GM19467 (cell line): ENCODE data around the gene CHID1.

Experiments
- ATAC-seq: cut with Tn5 transposase; IDR thresholded peaks from one replicate; pipeline ENCODE4 v1.9.1; 2021; ENCODE audit warnings: mild to moderate bottlenecking, moderate library complexity; ENCODE audit not compliant: unreplicated experiment

The CHID1 gene

DNA sequence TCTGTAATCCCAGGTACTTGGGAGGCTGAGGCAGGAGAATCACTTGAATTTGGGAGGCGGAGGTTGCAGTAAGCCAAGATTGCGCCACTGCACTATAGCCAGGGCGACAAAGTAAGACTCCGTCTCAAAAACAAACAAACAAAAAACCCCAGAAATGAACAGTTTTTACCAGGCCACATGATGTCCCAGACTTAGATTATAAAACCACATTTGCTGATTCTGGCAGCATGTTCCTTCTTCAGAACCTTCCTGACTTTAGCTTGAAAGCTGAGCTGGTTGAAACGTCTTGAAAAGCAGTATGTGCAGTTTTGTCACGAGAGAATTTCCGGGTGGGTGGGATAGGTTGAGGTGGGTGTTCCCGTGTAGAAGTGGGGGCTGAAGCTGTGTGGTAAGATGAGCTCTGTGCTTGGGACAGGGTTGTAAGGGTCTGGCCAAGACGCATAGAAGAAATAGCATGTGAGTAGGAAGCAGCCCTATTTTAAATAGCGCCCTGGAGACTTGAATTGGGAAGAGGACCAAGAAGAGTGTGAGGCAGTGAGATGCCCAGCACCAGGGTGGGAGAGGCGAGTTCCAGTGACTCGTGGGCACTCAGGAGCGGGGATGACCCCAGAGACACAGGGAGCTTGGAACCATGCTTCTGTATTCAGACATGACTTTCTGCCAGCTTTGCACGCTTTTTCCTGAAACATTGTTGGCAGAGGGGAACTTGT is 22.7 kb upstream of the CHID1 start:
- ATAC-seq = no peak

DNA sequence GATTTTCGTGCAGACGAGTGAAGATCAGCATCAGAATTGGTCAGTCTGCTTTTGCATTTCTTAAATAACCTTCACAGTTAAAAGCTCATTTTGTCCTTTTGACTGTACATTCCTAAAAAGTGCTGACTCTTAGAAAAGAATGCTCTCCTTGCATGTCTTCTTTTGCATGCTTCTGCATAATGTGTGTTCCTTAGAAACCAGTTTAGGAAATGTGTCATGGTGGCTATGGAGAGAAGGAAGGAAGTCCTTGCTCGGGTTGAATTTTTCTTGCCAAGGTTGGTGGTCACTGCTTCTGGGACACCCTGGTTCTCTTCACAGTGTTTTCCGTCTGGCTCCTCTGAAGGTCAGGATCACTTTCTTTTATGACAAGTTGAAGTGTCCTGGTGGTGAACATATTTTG is 21.8 kb upstream of the CHID1 start:
- no peak for ATAC-seq

DNA sequence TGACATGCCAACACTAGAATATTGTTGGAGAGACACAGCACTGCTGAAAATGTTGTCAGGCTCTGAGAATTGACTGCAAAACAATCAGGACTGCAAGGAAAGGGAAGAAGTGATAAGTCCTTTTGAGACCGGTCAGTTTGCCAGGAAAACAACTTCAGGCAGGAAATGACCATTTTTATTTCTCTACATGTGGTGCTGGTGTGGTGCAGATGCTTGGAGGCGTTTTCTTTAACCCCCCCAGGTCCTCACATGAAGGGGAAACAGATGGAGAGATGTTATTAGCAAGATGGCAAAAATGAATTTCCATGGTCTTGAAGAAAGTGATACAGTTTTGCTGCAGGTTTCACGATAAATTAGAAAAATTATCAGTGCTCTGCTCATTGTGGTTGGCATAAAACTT is 20.8 kb upstream of the CHID1 start:
- ATAC-seq = no peak

DNA sequence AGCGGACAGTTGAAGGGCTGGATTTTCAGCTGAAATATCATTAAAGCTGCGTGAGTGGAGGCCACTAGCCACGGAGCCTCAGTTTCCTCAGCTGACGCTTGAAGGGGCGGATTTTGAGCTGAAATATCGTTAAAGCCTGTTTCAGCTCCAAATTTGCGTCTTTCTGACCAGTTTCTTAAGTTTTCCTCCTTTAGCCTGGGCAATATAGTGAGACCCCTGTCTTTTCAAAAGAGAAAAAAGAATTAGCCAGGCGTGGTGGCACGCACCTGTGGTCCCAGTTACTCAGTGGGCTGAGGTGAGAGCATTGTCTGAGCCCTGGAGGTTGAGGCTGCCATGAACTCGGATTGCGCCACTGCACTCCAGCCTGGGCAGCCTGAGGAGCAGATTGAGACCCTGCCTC is 18.8 kb upstream of the CHID1 start:
- no peak for ATAC-seq

DNA sequence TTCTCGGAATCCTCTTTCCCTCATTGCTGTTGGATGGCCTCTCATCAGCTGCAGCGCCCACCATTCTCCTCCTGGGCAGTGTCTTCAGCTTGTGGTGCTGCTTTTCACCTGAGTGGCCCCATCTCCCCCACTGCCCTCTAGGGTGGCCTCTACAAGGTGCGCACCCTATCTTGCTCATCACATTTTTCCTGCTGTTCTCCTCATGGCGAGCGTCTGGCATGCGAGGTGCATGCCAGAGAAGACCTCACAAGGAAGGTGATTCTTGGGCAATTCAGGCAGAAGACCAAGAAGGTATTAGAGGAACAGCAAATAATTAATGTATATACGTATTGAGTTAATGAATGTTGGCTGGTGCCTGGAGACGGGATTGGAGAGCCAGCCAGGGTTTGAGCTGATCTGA is 18.2 kb upstream of the CHID1 start:
- ATAC-seq = no peak

DNA sequence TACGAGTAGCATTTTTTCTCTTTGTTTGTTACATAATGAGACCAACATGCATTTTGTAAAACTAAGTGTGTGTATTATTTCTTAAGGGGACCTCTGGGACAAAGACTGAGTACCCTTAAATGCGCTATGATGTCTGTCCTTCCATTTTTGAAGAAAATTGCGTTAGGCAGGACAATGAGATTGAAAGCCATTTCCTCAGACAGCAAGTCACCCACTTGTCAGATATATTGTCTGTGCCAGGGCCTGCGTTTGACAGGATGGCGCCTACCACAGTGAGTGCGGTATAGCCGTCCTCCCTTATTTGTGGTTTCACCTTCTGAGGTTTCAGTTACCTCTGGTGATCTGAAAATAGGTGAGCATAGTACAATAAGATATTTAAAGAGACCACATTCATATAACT is 17.3 kb upstream of the CHID1 start:
- no peak for ATAC-seq

DNA sequence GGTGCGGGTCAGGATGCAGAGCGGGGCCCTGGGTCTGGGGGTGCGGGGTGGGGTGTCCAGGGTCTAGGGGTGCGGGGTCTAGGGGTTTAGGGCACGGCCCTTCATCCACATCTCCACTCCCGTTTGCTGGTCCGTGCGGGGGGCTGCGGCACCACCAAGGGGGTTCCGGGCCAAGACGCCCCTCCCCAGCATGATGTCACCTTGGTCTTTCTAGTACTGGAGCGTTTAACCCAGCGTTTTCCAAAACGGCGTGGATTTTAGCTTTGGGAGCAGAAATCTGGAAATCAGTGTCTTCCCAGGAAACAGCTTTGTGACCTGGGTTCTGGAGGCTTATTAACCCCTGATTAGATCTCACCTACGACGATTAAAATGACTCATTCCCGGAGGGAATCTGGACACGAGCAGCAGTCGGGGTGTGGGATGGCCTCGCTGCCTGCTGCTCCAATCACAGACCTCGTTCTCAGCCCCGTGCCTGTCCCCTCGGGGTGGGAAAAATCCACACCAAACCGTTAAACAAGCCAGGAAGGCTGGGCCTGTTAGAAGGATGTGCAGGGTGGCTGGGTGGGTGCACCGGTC is 15.8 kb upstream of the CHID1 start:
- no peak for ATAC-seq

DNA sequence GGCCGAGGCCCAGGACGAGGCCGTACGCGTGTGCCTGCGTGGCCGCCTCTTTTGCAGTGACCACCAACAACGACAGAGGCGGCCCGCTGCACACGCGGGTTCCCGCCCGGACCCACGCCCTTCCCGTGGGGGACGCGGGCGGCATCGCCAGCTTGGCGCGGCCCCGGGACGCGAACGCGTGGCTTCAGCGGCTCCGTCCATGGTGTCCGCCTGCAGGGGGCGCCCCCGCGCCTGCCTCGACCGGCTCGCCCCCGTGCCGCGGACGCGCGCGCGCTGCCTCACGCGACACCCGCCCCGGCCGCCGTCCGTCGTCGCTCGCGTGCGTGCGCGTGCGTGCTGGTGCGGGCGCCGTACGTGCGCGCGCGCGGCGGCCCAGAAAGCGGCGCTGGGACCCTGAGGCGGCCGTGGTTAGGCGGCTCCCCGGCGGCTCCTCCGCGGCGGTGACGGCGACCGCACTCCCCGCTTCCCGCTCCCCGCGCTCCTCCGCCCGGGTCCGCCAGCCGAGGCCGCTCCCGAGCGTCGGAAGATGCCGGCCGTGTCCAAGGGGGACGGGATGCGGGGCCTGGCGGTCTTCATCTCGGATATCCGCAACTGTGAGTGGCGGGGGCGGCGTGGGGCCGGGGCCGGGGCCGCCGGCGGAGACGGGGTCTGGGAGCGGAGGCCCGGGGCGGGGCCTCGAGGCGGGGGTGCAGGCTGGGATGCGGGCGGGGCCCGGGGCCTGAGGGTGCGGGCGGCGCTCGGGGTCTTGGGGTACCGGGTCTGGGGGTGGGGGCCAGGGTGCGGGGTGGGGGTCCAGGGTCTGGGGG is 15.1 kb upstream of the CHID1 start, which contains the start of gene AP2A2:
TSS of gene AP2A2 (plus strand) at position 375 of the 806 bp plus-strand sequence. CDS start at position 527, 152 bp downstream.
- ATAC-seq = peak; percentile 72

DNA sequence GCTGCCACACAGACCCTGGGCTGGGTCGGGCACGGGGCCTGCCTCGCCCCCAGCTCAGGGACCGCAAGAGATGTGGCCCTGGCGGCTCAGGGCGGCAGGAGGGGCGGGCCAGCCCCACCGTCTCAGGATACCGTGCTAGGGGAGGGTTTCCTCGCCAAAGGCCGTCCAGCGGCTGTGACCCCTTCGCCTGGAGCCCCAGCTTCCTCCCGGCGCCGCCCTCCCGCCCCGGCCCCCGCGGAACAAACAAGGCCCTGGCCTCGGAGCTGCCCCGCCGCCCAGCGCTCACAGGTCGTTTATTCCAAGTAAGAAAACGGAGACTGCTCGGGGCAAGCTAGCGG is 14.5 kb upstream of the CHID1 start:
- ATAC-seq = no peak

DNA sequence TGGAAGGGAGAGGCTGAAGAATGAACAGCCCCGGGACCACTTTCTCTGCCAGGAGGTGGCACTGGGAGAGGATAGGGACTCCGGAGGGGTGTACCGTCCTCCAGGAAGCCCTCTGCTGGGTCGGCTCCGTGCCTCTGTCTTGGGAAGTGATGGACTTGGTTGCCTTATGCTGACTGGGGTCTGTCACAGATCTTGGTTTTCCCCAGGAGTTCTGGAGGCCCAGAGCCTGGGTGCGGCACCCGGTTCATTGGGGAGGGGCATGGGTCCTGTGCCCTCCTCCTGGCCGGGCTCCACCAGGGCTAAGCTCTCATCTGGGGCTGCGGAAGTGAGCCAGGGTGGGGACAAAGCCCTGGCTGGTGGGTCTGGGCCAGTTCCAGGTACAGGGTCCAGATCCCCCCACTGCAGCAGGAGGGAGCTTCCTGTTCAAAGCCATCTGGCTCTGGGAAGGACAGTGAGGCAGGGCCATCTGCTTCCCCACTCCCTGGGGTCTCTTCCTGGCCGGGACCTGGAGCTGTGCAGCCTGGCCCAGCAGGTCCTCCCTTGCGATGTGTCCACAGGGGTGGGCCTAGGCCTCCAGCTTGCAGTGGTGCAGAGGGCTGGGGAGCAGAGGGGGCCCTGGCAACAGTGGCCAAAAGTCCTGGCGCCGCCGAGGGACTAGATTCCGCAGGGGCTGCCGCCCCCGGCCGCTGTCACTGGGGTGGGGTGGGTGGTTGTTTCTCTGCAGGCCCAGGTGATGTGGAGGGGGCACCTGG is 14.0 kb upstream of the CHID1 start:
- no peak for ATAC-seq

DNA sequence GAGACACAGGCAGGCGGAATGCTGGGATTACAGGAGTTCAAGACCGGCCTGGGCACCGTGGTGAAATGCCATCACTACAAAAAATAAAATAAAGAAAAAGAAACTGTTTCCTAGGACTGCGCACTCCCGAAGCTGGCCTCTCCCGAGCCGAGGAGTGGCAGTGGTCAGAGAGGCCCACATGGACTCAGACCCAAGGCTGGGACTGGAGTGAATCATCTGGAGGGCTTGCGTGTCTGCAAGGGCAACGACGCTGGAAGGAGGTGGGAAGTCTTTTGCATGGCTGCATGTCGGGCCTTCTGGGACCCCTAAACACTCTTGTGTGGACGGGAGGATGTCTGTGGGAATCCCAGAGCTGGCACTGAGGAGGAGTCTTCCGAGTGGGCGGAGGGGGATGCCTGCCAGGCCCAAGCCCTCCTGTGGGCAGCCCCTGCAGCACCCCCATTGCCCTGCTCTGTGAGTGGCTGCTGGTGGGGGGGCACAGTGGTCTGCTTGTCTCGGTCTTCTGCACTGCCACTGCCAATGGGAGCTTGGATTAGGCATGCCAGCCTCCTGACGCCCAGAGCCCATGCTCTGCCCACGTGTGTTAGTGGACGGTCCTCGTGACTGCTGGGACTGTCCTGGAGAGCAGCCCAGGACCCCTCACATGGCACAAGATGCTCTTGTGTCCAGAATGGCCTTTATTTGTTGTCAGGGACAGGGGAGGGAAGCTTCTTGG is 13.2 kb upstream of the CHID1 start:
- ATAC-seq = no peak

DNA sequence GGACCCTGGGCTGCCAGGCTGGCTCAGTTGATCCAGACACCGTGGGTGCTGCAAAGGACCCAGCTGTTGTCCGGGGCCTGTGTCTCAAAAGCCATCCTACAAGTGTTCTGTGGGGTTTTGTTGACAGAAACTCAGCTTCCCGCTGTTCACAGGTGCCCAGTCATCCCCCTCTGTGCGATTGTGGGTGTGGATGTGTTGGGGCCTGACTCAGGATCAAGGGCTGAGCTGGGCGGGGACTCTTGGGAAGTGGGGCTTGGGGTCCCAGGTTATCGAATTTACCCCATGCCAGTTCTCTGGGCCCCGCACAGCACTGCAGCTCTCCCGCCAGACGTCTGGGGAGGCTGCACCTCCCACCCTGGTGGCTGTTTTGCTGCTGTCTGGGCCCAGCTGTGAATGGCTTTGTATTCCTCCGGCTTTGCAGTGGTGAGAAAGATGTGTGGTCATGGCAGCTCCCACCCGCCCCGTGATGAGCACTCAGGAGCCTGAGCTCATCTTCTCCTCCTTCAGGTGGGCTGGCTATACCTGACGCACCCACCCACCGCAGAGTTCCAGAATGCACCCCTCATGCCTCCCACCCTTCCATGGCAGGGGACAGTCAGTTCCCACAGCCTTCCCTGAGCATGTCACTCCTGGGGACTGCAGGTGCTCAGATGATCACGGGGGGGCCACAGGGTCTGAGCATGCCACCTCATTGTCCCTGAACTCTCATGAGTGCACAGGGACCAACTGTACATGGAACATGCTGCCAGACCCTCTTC is 11.5 kb upstream of the CHID1 start:
- ATAC-seq = no peak

DNA sequence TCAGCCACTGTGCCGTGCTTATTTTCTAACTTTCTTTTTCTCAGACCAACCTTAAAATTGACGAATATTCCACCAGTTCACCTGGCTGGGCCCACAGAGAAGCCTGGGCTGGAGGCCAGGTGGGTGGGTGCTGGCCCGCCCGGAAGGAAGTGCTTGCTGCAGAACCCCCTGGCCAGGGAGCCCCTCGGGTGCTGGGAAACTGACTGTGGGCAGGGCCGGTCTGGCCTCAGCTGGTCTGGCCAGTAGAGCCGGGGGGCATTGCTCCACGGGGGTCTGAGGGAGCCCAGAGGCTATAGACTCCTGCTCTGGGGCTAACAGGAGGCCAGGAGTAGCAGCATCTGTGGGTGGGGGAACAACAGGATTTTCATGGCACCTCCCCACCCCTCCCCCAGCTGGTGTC is 6.8 kb upstream of the CHID1 start:
- ATAC-seq = no peak

DNA sequence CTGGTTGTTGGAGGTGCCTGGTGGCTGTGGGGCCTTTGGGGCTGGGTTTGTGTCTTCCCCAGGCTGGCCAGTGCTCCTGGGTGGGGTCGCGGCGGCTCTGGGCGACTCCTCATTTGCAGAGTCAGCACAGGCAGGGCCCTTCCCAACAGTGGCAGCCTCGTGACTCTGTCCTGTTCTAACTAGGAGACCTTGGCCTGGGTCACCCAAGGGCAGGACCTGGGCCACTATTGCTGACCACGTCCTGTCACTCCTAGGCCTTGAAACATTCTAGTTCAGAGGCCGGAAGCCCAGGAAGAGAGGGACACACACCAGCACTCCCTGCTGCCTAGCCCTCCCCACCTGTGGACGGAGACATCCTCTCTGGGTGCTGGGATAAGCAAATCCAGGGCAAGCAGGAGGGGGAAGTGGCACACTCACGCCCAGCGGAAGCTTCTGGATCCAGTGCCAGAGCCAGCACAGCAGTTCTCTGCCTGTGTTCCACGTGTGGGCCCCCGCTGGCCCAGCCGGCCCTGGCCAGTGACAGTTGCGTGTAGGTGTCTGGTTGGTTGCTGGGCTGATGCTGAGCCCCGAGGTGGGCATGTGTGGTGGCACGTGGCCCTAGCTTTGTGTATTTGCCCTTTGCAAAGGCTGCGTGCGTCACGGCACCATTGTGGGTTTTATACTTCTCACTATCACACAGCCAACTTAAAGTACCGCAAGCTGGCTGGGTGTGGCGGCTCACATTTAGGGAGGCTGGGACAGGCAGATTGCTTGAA is 4.3 kb upstream of the CHID1 start:
- ATAC-seq = no peak

DNA sequence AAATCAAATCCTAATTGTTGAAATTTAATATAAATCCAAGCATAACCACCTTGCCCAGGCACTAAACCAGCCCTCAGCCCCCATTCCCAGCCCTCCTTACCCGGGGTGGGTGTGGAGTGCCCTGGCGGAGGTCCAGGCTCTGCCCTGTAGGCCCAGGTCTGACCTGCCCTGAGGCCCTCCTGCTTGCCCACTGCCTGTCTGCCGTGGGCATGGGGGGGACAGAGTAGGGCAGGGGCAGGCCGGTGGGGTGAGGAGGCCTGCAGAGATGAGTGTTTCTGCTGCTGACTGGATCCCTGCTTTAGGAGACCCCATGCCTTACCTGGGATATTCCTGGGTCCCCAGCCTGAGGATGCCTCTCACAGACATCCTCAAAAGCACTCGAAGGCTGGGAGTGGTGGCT is 3.6 kb upstream of the CHID1 start:
- no peak for ATAC-seq

DNA sequence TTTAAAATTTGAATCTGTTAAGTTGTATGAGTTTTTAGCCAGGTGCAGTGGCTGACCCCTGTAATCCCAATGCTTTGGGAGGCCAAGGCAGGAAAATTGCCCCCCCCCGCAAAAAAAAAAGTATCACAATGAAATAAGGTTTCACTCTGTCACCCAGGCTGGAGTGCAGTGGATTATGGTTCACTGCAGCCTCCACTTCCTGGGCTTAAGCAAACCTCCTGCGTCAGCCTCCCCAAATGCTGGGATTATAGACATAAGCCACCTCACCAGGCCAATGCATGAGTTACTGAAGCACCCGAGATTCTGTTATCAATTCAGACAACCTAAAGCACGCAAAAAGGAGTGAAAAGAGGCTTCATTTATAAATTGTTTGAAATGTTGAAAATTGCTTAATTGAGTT is 2.4 kb upstream of the CHID1 start:
- no peak for ATAC-seq

DNA sequence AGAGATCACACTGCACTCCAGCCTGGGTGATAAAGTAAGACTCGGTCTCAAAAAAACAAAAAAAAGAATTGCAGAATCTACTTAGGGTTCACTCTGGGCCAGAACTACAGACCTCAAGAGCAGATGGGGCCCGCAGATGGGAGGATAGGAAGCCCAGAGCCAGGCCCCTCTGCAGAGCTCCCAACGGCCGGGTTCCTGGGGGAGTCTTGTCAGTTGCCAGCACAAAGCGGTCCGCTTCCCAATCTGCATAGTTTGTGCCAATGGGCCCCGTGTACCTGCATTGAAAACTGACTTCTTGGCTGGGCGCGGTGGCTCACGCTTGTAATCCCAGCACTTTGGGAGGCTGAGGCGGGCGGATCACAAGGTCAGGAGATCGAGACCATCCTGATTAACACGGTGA is 1.7 kb upstream of the CHID1 start:
- ATAC-seq = no peak

DNA sequence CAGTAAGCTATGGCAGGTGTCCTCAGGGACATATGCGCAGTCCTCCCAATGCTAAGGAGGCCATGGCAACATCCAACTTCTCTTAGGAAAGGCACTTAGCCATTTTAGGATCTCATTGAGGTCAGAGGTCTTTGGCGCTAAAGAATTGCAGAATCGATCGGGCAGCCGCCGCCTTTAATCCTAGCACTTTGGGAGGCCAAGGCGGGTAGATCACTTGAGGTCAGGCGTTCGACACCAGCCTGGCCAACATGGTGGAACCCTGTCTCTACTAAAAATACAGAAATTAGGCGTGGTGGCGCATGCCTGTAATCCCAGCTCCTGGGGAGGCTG is 1.2 kb upstream of the CHID1 start:
- ATAC-seq = no peak

DNA sequence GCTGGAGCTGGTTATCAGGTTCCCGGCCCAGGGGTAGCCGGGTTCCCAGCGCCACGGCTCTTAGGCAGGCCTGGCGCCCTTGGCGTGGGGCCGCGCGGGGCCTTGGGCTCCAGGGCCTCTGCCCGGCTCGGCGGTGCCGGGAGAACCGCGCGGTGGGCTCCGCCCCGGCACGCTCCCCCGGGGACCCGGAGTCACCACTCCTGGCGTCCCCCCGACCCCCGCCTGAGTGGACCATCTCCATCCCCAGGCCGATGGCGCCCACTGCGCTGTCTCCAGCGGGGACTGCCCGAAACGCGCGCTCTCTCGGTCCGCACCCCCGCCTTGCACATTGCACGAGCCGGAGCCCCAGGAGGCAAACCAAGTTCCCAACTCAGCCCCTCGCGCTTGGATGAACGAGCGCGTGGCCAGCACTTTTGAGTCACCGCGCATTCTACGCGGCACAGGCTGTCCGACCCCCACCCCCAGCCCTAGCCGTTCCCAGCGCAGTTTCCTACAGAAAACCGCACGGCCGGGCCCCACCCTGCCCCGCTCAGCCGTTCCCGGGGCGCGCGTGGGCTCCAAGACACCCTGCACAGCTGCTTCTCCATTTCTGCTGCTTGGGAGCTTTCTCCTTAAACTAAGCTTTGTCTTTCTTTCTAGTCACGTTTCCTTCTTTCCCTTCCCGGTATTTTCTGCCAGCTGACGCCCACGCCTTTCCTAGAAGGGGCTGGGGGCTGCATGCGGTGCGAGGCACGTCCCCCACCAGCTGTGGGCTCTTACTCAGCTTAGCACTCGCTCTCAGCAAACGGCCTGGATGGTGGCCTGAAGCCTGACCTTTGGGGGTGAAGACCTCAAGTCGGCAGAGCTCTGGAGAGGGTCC is 650 bp upstream of the CHID1 start:
- peak; percentile 31 for ATAC-seq
